GM12872 (cell line): ENCODE measurements around the gene NTHL1.

ENCODE experiments used
- CTCF ChIP-seq: IDR thresholded peaks from 3 replicates; pipeline ENCODE4 v1.5.1; 2011; ENCODE audit warnings: low read depth, mild to moderate bottlenecking, low read length, moderate library complexity; ENCODE audit not compliant: insufficient read depth

NTHL1 gene

GRCh38 chr16:2066139-2066538, 18.5 kb upstream of the NTHL1 start:
- TF ChIP-seq CTCF, result no peak

DNA sequence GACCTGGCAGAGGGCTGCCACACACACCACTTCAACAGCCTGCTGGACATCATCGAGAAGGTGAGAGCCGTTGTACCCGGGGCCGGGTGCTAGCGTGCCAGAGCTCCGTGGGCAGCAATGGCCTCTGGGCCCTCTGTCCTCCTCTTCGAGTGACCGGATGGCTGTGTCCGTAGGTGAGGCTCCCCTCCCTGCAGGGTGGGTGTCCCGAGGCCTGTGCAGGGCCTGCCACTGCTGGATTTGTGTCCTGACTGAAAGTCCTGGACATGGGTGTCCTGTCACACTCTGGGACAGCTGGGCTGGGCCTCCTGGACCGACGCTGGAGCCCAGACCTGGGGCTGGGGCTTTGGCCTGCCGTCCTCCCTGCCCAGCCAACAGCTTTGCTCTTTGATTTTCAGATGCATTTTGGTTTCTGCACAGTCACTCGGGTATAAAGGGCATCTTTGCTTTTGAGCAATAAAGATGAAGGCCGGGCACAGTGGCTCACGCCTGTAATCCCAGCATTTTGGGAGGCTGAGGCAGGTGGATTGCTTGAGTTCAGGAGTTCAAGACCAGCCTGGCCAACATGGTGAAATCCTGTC, 16.8 kb upstream of the NTHL1 start:
- TF ChIP-seq CTCF, result no peak

DNA sequence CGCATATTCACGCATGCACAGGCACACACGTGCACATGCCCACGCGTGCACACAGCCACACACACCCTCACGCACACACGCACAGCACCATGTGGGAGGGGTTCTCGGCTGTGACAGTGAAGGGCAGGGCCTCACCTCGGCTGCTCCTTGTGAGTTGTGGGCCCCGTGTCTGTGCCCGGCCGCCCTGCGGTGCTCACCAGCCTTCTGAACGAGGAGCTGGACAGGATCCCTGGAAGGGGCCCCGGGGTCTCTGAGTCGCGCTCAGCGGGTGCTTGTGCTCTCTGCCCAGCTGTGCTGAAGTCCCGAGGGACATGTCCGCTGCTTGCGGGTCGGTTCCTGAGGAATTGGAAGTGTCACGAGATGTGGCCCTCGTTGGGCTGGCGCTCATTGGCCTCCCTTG, 16.2 kb upstream of the NTHL1 start:
- TF ChIP-seq CTCF, result no peak

DNA sequence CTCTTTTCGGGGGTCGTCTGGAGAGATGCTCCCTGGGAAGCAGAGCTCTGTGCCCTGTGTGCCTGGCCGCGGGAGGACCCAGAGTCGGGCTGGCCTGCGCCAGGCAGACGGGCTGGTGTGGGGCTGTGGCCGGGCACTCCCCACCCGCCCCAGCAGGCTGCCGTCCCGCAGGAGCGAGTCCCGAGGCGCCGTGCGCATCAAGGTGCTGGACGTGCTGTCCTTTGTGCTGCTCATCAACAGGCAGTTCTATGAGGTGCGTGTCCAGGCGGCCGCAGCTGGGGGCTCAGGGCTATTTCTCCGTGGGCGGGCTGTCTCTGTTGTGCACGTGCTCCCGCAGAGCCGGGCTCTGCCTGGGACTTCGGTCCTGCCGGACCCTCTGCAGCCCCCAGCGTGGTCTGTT, 15.2 kb upstream of the NTHL1 start:
- TF ChIP-seq CTCF, result no peak

DNA sequence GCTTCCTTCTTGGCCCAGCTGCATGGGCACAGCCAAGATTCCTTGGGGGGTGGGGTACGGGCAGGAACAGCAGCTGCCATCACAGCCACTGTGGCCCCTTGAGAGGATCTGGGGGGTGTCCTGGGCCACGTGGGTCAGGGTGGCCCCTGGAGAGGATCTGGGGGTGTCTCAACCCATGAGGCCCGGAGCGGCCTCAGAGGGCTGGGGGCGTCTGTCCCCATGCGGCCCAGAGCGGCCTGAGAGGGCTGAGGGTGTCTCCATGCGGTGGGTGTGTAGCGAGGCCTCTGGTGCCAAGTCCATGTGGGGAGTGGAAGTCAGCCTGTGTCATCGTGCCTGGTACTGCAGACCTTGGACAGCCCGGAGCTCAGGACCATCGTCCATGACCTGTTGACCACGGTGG, 13.9 kb upstream of the NTHL1 start:
- no peak for TF ChIP-seq CTCF

DNA sequence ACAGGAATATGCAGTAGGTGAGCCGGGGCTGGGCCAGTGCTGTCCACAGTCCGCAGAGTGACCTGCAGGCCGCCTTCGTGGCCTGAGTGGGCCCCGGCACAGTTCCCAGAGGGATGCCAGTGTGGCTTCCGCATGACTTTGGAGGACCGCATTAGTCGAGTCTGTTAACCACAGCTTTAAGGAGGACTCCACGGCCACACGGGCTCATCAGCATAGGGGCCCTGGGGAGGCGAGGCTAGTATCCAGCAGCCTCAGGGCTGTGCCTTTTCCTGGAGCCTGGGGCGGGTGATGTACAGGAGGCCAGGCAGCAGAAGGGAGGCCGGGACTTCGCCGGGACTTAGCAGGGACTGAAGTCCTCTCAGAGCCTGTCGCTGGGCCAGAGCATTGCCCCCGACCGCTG, 13.4 kb upstream of the NTHL1 start:
- no peak for TF ChIP-seq CTCF

DNA sequence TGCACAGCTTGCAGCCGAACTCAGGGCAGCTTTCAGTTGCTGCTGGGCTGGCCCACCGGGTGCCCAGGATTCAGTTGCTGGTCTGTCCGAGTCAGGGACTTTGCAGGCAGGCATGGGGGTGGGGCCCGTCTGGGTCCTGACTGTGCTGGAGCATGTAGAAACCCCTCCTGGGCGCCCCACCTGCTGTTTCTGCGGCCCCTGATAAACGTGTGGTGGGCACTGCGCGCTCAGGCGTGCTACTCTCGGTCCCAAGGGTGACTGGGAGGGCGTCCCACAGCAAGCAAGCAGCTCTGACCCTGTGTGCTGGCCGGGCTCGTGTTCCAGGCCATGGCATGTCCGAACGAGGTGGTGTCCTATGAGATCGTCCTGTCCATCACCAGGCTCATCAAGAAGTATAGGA, 12.7 kb upstream of the NTHL1 start:
- TF ChIP-seq CTCF, result no peak
